Endothelial cell of hepatic sinusoid (primary cell): Measurements from ENCODE around the gene EVX1.

Experiments
- in situ Hi-C: cut with HindIII; loops from 2 replicates; pipeline ENCODE4 v1.10.0; 2017; ENCODE audit warnings: low sequenced_read_pairs

The EVX1 gene

DNA sequence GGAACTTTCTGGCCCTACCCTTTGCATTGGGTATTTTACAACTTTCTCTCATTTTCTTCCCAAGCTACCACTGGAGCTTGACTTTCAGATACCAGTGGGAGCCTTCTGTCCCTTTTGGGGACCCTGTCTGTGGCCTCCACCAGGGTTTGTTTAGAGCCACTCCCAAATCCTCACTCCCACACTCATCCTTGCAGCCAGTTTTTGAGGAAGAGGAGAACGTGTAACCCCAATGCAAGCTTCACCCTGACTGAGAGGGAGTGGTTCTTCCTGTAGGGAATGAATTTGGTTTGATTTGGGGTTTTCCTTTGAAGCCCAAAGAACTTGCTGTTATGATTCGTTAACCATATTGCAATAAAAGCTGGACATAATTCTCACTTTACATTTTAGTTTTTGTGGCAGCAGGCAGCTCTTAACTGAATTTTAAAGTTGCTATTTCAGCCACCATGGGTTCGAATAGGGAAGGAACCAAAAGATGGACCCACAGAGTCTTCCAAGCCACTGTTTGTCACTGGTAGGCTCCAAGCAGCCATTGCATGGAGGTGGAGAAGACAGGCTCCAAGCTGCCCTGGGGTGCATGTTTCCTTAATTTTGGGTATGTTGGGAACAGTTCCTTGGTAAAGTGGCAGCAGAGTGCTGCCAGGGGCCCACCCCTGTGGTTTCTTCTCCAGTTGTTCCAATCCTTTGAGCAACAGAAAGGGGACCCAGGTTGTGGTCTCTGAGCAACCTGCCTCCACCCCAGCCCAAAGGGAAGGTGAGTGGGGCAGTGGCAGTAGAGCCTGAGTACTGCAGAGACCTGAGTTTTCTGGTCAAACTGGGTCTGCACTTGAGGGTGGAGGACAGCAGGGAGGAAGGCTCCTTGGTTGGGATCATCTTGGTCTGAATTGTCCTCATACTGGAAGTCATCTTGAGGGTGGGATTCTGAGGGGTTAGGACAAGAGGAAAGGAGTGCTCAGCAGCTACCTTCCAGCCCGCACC lies 5.1 kb downstream of the EVX1 start:
- in situ Hi-C loops, result loop anchor here (10.0 kb wide), 1 partner anchor 237 kb away; no protein-coding TSS in a partner anchor

DNA sequence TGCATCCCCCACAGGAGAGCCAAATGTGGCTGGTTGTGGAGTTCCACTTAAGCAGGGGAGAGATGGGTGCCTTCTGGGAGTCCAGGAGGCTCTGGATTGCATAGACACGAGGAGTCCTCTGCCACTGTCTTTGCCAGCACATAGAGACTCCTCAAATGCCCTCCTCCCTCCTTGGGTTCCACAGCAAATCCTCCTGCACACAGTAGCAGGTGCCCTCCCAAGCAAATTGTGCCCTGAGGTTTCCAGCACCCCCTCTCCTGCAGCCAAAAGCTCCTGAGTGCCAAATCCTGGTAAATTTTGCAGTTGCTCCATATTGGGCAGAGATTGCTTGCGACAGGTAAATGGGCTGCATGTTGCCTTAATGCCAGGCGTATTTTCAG lies 5.8 kb downstream of the EVX1 start:
- in situ Hi-C loops, result loop anchor here (10.0 kb wide), 1 partner anchor 236 kb away; no protein-coding TSS in a partner anchor

DNA sequence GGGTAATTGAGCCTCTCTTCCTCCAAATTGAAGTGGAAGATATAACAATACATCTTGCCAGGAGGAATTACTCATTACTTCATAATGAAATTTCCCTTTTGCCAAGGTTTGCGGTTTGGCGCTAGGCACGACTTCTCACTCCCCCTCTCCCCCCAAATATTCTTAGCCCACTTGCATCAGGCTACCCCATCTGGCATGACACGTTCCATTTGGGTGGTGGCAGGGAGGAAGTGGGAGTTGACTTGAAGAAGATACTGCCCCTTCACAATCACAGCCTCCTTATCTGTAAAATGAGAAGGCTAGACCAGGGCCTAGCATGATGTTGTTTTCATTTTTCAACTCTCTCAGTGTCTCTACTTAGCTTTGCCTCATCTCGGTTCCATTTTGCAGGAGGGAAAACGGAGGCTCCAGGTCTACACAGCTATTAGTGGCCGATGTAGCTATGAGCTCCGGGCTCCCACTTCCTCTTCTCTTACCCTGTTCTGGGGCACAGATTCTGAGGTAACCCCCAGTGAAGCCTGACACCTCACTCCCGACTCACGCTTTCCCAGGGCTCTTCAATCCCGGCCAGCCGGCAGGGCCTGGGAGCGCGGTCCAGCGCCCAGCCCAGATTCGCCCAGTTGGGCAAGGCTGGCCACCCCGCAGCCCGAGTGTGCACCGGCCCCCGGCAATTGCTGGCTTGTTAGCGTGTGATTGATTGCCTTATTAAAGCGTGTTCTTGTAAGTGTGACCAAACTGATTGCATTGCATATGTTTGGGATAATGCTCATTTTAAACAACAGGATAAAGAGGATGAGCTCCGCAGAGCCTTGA lies 6.5 kb downstream of the EVX1 start:
- in situ Hi-C loops, result loop anchor here (10.0 kb wide), 1 partner anchor 236 kb away; no protein-coding TSS in a partner anchor

DNA sequence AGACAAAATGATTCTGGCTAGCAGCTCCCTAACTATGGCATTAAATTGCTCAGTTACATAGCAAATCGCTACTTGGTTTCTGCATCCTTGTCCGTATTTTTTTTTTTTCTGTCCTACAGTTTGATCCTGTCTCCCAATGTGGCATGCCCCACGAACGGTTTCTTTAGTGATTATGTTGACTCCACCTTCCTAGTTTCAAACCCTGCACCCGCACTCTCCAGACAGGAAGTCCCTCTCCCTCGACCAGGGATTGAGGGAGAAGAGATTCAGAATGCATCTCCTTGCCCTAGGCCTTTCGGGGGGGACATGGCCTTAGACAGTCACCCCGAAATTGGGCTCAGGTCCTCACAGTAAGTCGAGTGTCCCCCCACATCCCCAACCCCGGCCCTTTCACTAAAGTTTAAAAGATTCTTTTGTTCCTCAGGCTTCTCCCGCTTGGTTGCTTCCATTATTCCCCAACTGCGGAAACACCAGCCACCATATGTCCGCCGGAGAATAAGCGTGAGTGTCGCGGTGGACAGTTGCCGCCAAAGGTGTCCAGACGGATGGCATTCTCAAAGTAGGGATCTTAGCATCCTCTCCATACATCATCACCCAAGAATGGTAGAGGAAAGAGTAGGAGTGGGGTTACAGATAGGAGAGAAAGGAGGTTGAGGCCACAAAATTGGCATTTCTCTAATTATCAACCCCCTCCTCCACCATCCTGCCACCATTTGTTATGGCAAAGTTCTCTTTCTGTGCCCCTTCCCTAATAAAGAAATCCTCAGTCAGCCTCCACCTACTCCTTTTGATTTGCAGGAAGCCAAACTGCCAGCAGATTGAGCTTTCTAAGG lies 7.3 kb downstream of the EVX1 start:
- in situ Hi-C loops, result loop anchor here (10.0 kb wide), 1 partner anchor 235 kb away; no protein-coding TSS in a partner anchor

DNA sequence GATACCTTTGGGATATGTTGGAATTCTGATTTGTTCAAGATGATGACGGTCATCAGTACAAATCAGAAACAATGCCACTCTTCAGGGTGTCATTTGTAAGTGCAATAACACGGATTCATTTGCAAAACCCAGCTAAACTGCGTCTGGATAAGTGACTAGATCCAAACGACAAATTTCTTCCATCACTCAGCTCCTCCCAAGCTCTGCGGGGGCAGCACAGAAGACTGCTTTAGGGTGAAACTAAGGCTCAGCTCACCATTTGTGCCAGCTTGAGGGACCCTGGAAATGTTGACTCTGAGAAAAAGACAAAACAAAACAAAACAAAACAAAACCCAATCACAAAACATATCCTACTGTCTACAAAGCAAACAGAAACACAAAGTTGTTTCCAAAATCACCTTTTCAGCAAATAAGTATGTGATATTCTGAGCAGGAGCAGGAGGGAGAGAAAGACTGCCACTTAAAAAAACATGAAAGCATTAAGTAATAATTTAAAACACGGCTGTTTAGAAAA lies 8.0 kb downstream of the EVX1 start:
- in situ Hi-C loops, result no loop called here

DNA sequence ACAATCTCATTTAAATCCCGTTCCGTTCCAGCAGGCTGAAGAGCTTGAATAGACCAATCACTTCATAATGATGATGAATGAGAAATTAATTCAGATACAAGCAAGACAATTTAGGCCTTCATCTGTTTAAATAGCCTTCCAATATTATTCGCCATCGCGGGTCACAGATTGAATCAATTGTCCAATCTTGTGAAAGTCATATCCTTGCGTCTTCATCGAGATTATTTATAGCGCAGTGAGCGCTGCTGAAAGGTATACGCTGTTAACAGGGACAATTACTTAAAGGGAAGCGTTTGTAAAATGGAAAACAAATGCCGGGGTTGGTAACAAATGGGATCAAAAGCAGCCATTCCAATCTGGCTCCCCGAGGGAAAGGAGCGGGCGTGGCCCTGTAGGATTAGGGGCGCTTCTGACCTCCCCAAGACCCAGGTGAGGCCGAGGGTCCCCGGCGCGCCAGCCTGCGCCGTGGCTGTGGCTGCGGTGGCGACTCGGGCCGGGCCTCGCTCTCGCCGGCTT lies 8.6 kb downstream of the EVX1 start:
- in situ Hi-C loops, result no loop called here

DNA sequence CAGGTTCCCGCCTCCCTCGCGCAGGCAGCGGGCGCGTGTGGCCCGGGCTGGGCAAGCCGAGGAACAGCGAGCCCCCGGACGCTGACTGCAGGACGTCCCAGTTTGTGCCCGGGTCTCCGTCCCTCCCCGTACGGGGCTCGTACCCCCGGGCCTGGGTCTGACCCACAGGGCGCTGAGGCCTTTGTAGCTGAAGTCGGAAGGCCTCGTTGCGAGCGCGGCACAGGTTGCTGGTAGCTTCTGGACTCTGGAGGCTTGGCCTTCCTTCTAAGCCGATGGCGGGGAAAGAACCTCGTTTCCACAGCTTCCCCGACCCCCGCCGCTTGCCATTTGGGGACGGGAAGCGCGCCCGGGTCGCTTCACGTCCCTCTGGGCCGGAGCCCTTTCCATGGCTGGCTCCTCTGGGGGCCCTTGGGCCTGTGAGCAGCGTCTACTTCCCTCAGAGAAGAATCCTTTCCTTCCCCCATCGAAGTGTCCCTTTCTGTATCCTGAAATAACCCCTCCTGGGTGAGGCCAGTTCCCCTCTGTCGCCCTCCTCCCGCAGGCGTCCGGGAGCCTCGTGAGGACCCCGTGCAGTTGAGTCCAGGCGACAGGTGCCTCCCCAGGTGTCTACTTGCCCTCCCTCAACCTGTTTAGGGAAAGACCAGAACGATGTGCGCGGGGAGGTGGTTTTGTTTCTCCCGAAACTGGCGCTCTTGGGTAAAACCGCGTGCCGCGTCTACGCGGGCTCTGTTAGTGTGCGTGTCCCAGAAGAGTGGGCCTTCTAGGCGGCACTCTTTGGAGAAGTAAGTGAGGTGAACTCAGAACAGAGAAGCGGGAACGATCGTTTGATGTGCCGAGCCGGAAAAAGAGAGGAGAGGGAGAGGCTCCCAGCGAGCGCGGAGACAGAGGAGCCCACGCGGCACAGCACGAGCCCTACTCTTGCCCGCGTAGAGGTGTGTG lies 9.3 kb downstream of the EVX1 start:
- in situ Hi-C loops, result no loop called here

DNA sequence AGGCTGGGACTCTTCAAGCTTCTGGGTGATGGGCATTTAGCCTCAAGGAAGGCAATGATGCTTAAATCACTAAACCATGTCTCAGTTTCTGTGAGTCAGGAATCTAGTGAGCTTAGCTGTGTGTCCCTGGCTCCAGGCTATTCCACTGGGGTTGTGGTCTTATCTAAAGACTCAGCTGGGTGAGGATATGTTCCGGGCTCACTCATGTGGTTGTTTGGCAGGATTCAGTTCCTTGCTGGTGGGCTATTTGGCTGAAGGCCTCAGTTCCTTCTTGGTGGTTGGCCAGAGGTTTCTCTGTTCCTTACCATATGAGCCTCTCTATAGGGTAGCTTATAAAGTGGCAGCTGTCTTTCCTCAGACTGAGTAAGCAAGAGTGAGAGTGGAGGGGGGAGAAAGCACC lies 12.0 kb downstream of the EVX1 start:
- in situ Hi-C loops, result no loop called here

DNA sequence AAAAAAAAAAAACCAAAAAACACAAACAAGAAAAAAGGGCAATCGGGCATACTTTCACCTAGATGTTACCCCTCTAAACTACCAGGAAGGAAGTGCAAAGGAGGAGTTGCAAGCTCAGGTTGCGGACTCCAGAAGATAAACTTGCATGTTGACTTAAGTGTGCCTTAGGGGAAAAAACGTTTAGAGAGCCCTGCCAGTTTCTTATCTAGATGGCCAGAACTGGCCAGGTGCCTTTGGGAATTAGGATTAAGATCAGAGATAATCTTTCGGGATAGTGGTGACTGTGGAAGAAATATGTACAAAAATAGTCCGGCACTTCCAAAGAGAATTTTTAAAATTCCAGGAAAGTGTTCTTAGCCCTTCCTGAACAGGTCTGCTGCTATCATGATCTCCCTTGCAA lies 17.6 kb downstream of the EVX1 start:
- in situ Hi-C loops, result loop anchor here (5.0 kb wide), 1 partner anchor 102 kb away; no protein-coding TSS in a partner anchor

DNA sequence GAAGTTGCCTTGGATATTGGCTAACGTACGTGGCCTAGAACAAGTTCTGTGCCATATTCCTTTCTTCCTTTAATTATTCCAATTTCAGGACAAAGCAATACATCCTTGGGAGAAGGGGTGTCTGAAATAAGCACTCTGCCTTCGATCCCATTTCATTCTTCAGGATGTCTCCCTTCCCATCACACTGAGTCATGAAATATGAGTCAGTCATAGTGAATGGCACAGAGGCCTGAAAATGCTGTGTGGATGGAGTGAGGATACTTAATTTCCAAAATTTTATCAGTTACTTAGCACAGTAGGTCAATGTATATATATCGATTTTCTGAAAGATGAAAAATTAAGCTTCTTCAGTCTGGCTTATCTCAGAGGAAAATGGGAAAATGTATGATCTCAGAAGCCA lies 19.5 kb downstream of the EVX1 start:
- in situ Hi-C loops, result loop anchor here (5.0 kb wide), 1 partner anchor 100 kb away; no protein-coding TSS in a partner anchor

DNA sequence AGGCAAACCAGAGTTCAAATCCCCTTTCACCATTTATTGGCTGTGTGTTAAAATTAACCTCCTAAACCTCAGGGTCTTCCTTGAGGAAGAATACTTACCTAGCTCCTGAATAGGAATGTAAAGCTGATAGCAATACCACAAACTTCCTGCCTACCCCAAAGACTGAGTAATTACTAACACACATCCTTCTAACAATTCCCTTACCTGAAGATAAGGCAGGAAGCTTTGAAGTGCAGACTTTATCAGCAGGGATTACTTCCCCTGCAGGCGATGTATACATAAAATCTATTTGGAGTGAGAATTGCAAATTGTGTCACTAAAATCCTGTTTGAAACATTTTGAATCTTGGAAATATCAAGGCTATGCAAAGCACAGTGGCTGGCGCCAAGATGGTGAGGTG lies 21.2 kb downstream of the EVX1 start:
- in situ Hi-C loops, result loop anchor here (5.0 kb wide), 1 partner anchor 99 kb away; no protein-coding TSS in a partner anchor

DNA sequence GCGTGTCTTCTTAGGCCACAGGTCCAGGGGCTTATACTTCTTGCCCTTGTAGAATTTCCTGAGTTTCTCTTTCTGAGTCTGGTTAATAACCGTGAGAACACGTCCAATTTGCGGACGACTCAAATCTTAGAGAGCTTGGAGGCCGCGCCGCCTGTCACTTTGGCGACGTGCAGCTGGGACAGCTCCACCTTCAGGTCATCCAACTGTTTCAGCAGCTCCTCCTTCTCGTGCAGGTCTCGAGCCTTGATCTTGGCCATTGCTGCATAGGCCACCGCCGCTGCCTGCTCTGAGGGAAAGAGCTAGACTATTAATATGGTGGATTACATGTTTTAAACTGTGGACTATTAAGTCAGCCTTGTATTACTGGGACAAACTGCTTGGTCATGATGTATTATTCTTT lies 26.9 kb downstream of the EVX1 start:
- in situ Hi-C loops, result no loop called here

DNA sequence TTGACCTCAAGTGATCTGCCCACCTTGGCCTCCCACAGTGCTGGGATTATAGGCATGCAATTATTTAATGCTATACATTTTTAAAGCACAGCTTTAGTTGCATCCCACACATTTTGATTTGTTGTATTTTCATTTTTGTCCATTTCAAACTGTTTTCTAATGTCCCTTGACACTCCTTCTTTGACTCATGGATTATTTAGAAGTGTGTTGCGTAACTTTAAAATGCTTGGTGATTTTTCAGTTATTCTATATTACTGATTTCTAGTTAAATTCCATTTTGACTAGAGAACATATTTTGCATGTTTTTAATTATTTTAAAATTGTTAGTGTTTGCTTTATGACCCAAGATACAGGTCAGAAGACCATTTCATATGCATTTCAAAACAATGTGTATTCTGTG lies 28.8 kb downstream of the EVX1 start:
- in situ Hi-C loops, result no loop called here

DNA sequence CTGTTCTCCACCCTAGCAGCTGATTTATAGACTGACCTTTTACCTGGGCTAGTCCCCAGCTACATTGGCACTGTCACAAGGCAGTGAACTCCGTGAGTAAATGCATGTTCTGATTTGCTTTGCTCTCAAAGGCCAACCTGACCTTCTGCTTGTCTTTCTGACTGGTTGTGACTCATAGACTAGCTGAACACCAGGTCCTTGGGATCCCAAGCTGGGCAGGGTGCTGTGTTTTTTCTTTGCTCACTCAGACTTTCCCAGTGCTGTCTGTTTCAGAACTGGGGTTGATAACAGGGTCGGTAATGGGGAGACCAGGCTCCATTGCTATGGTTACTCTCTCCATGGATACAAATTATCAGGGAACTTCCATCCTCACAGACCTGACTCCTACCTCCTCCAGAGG lies 35.0 kb downstream of the EVX1 start:
- in situ Hi-C loops, result no loop called here

DNA sequence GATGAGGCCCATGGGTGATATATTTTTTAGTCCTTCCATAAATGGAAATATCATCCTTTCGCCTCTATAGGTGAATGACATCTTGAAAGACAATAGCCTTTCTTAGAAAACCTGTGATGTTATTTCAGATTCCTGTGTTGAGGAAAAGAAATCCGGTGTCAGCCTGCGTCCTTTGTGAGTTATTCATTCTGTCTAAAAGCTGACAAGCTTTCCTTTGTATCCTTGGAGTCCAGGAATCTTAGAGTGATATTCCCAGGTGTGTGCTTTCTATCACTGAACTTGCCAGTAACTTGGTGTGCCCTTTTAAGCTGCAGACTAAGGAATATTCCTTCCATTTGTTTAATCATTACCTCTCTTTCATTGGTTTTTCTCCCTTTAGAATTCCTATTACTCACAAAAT lies 41.0 kb downstream of the EVX1 start:
- in situ Hi-C loops, result loop anchor here (5.0 kb wide), 1 partner anchor 41 kb away; the partner anchor contains the start of gene EVX1

DNA sequence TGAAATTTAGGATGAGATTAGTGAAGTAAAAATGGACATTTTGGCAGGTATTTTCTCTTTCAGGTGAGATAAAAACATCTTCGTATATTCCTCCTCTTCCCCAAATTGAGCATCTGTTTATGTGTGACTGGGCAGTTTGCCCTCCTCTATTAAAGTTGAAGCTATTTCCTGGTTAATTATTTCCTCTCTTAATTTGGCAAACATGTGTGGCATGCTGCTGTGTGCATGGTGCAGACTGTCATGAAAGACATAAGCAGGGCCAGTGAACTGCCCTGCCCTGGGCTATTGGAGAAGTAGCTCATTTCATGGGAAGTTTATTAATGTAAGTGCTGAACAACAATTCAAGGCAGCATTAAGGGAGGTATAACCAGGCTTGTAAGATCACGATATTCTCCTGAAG lies 52.6 kb downstream of the EVX1 start:
- in situ Hi-C loops, result no loop called here

DNA sequence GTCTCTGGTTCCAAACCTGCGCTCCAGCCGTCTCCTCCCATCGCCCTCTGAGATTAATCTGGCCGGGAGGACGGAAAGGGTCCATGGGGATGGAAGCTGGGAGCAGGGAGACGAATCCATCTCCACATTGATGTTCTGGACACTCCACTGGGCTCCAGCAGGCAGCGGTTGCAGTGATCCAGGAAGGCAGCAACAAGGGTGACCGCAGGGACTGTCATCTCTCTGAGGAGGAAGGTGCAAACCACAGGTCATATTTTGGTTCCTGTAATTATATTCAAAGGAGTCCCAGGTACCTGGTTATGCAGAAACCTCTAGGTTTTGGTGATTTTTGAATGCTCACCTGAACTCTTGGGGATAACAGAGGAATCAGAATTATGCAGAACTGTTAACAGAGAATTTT lies 54.8 kb downstream of the EVX1 start:
- in situ Hi-C loops, result no loop called here
